ENCODE data around the gene IPP. TPM values are rescaled to one million over a fixed set of nuclear protein-coding genes. Genes with fewer than 3 reads are reported as not detected.

Gene IPP
- 11.7 and 14.1 TPM in 2 replicates for total RNA-seq (ENCODE audit: low replicate concordance)

DNA sequence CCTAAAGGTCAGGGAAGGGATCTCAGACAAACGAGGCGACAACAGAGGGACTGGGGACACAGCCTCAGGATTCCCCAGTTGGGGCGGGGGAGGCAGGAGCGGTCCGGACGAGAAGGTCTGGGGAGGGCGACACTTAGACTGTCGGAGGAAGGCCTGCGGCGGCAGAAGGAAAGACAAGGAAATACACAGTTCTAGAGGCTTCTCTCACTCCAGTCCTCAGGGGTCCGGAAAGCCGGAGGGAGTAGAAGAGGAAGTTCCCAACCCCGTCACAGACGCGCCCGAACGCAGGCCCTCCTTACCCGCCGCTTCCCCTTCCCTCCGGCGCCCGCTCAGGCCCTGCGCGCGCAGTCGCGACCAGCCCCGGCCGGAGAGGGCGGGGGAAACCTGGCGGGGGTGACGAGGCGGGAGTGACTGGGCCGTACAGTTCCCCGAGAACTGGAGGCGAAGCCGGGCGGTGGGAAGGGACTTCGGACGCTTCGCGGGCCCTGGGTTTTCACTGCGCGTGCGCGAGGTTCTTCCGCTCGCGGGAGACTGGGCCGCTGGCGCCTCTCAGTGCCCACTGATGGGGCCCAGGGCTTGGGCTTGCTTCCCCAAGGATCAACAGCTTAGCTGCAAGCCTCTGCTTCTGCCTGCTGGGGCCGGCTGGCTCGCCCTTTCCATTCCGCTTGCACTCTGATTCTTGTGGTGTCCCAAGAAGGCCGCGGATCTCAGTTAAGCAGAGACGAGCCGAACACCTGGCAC, at the start of gene IPP:
IPP (minus strand) TSS at position 356 of the 741 bp plus-strand sequence. CDS start 4,242 bp downstream, outside the sequence.
- TF ChIP-seq, protein P1, sequence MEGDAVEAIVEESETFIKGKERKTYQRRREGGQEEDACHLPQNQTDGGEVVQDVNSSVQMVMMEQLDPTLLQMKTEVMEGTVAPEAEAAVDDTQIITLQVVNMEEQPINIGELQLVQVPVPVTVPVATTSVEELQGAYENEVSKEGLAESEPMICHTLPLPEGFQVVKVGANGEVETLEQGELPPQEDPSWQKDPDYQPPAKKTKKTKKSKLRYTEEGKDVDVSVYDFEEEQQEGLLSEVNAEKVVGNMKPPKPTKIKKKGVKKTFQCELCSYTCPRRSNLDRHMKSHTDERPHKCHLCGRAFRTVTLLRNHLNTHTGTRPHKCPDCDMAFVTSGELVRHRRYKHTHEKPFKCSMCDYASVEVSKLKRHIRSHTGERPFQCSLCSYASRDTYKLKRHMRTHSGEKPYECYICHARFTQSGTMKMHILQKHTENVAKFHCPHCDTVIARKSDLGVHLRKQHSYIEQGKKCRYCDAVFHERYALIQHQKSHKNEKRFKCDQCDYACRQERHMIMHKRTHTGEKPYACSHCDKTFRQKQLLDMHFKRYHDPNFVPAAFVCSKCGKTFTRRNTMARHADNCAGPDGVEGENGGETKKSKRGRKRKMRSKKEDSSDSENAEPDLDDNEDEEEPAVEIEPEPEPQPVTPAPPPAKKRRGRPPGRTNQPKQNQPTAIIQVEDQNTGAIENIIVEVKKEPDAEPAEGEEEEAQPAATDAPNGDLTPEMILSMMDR (IDR thresholded peaks at IDR 0.05; ENCODE audit: insufficient read depth, low read length), result peak; percentile 20
- DNase-seq (ENCODE audit: low read depth), result peak; percentile 98
- H3K4me3 ChIP-seq (ENCODE audit: low read depth, low read length), result peak within 1 kb of the TSS; percentile 89

DNA sequence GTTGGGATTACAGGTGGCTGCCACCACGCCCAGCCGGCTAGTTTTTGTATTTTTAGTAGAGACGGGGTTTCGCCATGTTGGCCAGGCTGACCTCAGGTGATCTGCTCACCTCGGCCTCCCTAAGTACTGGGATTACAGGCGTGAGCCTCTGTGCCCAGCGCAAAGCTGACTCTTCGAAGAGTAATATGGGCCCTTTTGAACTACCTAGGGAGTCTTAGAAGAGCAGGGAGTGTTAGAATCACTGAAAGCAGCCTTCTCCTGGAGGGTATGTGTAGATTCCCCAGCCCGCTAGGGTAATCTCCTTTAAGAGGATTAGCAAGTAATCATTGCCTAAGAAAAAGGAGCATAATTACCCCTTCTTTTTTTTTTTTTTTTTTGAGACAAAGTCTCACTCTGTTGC, 46.5 kb upstream of the IPP start:
- H3K4me3 ChIP-seq (ENCODE audit: low read depth, low read length), result no peak overlapping the region
- TF ChIP-seq, protein P1 (IDR thresholded peaks at IDR 0.05; ENCODE audit: insufficient read depth, low read length), result no peak
- DNase-seq (ENCODE audit: low read depth), result no peak

DNA sequence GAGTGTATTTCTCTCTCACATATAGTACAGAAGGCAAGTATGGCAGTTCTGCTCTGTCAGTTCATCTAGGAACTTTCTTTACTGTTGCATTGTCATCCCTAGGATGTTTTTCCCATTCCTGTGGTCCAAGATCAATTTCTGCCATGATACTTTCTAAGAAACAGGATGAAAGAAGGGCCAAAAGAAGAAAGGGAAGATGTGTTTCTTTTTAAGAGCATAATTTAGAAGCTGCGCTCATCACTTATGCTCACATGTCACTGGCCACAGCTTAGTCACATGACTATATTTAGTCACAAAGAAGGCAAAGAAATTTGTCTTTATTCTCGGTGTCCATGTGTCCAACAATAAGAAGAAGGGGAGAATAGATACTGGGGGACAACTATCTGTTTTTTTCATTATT, 45.9 kb upstream of the IPP start:
- no peak for DNase-seq (ENCODE audit: low read depth)
- TF ChIP-seq, protein P1 (IDR thresholded peaks at IDR 0.05; ENCODE audit: insufficient read depth, low read length), result no peak
- no peak overlapping the region for H3K4me3 ChIP-seq (ENCODE audit: low read depth, low read length)

DNA sequence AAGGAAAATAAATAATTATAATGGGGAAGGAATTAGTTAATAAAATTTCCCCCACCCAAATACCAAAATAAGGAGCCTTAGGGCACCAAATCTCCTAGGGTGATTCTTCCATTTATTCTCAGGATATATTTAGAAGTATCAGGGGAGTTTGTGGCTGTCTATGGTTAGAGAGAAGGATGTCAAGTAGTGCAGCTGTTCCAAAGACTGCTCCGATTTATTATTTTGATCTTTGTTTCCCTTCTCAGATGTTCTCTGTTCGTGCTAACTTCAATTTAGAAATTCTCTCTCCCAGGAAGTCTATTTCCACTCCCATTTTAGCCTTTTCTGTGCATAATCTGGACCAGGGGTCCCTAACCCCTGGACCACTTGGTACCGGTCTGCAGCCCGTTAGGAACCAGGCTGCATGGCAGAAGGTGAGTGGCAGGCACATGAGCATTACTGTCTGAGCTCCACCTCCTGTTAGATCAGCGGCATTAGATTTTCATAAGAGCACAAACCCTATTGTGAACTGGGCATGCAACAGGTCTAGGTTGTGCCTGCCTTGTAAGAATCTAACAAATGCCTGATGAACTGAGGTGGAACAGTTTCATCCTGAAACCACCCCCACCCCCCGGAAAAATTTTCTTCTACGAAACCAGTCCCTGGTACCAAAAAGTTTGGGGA, 43.6 kb upstream of the IPP start:
- no peak overlapping the region for H3K4me3 ChIP-seq (ENCODE audit: low read depth, low read length)
- DNase-seq (ENCODE audit: low read depth), result no peak
- TF ChIP-seq, protein P1 (IDR thresholded peaks at IDR 0.05; ENCODE audit: insufficient read depth, low read length), result no peak

DNA sequence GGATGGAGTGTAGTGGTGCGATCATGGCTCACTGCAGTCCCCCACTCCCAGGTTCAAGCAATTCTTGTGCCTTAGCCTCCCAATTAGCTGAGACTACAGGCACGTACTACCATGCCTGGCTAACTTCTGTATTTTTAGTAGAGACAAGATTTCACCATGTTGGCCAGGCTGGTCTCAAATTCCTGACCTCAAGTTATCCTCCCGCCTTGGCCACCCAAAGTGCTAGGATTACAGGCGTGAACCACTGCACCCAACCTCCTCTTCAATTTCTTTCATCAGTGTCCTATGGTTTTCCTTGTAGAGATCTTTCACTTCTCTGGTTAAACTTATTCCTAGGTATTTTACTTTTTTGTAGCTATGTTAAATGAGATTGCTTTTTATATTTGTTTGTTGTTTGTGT, 42.3 kb upstream of the IPP start:
- TF ChIP-seq, protein P1 (IDR thresholded peaks at IDR 0.05; ENCODE audit: insufficient read depth, low read length), result no peak
- no peak overlapping the region for H3K4me3 ChIP-seq (ENCODE audit: low read depth, low read length)
- no peak for DNase-seq (ENCODE audit: low read depth)

DNA sequence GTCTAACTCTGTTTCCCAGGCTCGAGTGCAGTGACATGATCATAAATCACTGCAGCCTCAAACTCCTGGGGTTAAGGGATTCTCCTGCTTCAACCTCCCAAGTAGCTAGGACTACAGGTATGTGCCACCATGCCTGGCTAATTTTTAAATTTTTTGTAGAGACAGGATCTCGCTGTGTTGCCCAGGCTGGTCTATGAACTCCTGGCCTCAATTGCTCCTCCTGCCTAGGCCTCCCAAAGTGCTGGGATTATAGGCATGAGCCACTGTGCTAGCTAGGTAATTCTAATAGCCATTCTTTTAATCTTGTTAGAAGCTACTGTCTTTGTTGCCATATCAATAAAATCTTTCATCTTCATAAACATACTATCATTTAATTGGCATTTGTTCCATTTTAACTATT, 39.1 kb upstream of the IPP start:
- TF ChIP-seq, protein P1 (IDR thresholded peaks at IDR 0.05; ENCODE audit: insufficient read depth, low read length), result no peak
- DNase-seq (ENCODE audit: low read depth), result no peak
- no peak overlapping the region for H3K4me3 ChIP-seq (ENCODE audit: low read depth, low read length)

All from fibroblast of the aortic adventitia (primary cell).